Mucosa of descending colon (tissue), 3 donors: ENCODE data around the gene DRG2. TPM values are rescaled to one million over a fixed set of nuclear protein-coding genes. Genes with fewer than 3 reads are reported as not detected.

ENCODE experiments used
- ATAC-seq: fragments of 200-7000 bp; cut with Tn5 transposase; one replicate; pipeline ENCODE4 v1.9.1; 2020; ENCODE audit warnings: mild to moderate bottlenecking, moderate library complexity
- DNase-seq, 3 donors: peaks; one replicate each; pipeline ENCODE4 v3.0.0-alpha.2; 2020
- H3K36me3 ChIP-seq: fragments of 200-600 bp; one replicate; pipeline ENCODE4 v1.8.0; 2021; ENCODE audit warnings: low read depth, mild to moderate bottlenecking
- H3K4me1 ChIP-seq: fragments of 200-600 bp; one replicate; pipeline ENCODE4 v1.8.0; 2021; ENCODE audit warnings: low read depth, mild to moderate bottlenecking
- H3K4me3 ChIP-seq: fragments of 200-600 bp; one replicate; pipeline ENCODE4 v1.8.0; 2021; ENCODE audit warnings: mild to moderate bottlenecking
- H3K9me3 ChIP-seq: fragments of 200-600 bp; one replicate; pipeline ENCODE4 v1.8.0; 2021; ENCODE audit warnings: mild to moderate bottlenecking
- CTCF ChIP-seq: fragments of 200-600 bp; IDR thresholded peaks from one replicate; pipeline ENCODE4 v1.8.0; 2022; ENCODE audit warnings: antibody characterized with exemption, mild to moderate bottlenecking
- intact Hi-C, 2 donors: fragments of 100-400 bp; cut with DNase I in 1 of 2; cut with micrococcal nuclease in 1 of 2; formaldehyde crosslinking; loops; one replicate each; pipeline versions ENCODE4 v1.11.0 to v1.11.1; 2022; cut with DNase I, micrococcal nuclease
- total RNA-seq, 3 donors: library from RNA; stranded (reverse); fragmentation: NEBNext Ultra II Directional in 2 of 3; extraction: Animal tissue kit (Norgen Biotek cat#: 25700) in 2 of 3; gene quantifications; one replicate each; pipeline versions ENCODE4 v1.2.1 to v1.2.4, GENCODE V29; 2021 to 2023
- donor health status: DM: no; HTN: no; CAD: no; lungs with moderate emphysema.
- donor health status: DM: no; HTN: no; CAD: no.
- donor health status: DM: no; HTN: yes; CAD: no.

Gene DRG2
- total RNA-seq, 3 donors from 2014 or later: 28.9 to 32.8 (median 32.6) TPM

DNA sequence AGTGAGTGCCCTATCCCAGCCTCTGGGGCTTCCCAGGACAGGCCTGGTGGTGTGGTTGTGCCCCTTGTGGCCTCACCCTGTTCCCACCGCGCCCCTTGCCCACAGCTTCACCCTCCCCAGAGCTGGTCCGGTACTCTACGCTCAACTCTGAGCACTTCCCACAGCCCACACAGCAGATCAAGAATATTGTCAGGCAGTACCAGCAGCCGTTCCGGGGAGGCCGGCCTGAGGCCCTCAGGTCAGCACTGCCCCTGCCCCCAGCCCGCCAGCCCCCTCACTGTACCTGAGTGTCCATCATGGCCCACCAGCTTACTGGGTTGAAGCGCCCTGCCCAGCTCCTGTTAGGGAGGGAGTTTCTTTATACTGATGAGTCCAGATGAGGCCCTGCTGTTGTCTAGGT, 63.5 kb downstream of the DRG2 start:
- Histone ChIP-seq H3K4me3 (no peak overlapping the region), H3K9me3 (no peaks in the 10 kb centered on the region), H3K36me3 (no peaks in the 10 kb centered on the region), H3K4me1 (peaks cover 8% of the 10 kb centered on the region)
- ATAC-seq: no peak
- no peak for TF ChIP-seq CTCF
- no peak for DNase-seq
- intact Hi-C loops: no loop called here

- no peaks in the 10 kb centered on the region for H3K9me3 ChIP-seq
- H3K4me3 ChIP-seq: no peak overlapping the region
- no peak for TF ChIP-seq CTCF
- H3K36me3 ChIP-seq: no peaks in the 10 kb centered on the region
- intact Hi-C loops: no loop called here
- peaks cover 15% of the 10 kb centered on the region for H3K4me1 ChIP-seq
- ATAC-seq (no peak), DNase-seq (no peak)
These were observed 67.4 kb downstream of the DRG2 start for GRCh38 chr17:18155179-18155578.

- no peak for TF ChIP-seq CTCF
- DNase-seq: no peak
- intact Hi-C loops: no loop called here
These were observed 68.6 kb downstream of the DRG2 start for GRCh38 chr17:18156171-18156975.

GRCh38 chr17:18156976-18157280, 69.2 kb downstream of the DRG2 start:
- DNase-seq (no peak), ATAC-seq (no peak)
- Histone ChIP-seq H3K36me3 (no peaks in the 10 kb centered on the region), H3K4me1 (peaks cover 15% of the 10 kb centered on the region), H3K9me3 (no peaks in the 10 kb centered on the region), H3K4me3 (no peak overlapping the region)
- intact Hi-C loops: no loop called here
- no peak for TF ChIP-seq CTCF

More at GRCh38 chr17:18156171-18156975, 68.6 kb downstream of the DRG2 start:
- H3K4me1 ChIP-seq: peaks cover 15% of the 10 kb centered on the region
- no peak for ATAC-seq
- no peaks in the 10 kb centered on the region for H3K36me3 ChIP-seq
- H3K4me3 ChIP-seq: no peak overlapping the region
- H3K9me3 ChIP-seq: no peaks in the 10 kb centered on the region

Other genes starting within 250 kb of the DRG2 start
- gene TOM1L2, start 115.5 kb upstream of the DRG2 start, total RNA-seq: 100 to 1,000 TPM in 1 of 3 donors, 10 to 100 TPM in 2; 67.8 to 101 (median 87.7) TPM
- gene DRC3, start 115.1 kb upstream of the DRG2 start, total RNA-seq: 1 to 10 TPM; 1.0 to 3.3 (median 1.4) TPM
- gene ATPAF2, start 48.8 kb upstream of the DRG2 start, total RNA-seq: 10 to 100 TPM; 26.0 to 33.9 (median 27.2) TPM
- gene GID4, start 48.5 kb upstream of the DRG2 start, total RNA-seq: 10 to 100 TPM in 1 of 3 donors, 1 to 10 TPM in 2; 5.8 to 24.4 (median 5.8) TPM
- 1 to 10 TPM in 2 of 3 donors, under 1 TPM in 1; 0.60 to 2.0 (median 1.2) TPM for gene MYO15A, start 20.8 kb downstream of the DRG2 start, total RNA-seq
- gene ALKBH5, start 95.9 kb downstream of the DRG2 start, total RNA-seq: 100 to 1,000 TPM in 1 of 3 donors, 10 to 100 TPM in 2; 70.7 to 151 (median 75.6) TPM
- 10 to 100 TPM in 2 of 3 donors, 1 to 10 TPM in 1; 6.7 to 15.1 (median 10.3) TPM for gene LLGL1, start 137.7 kb downstream of the DRG2 start, total RNA-seq
- 100 to 1,000 TPM; 278 to 319 (median 316) TPM for gene FLII, start 170.8 kb downstream of the DRG2 start, total RNA-seq
- 10 to 100 TPM; 13.4 to 20.7 (median 16.4) TPM for gene MIEF2, start 172.7 kb downstream of the DRG2 start, total RNA-seq
- gene TOP3A, start 227.0 kb downstream of the DRG2 start, total RNA-seq: 10 to 100 TPM; 27.9 to 39.8 (median 30.1) TPM
- 10 to 100 TPM; 20.1 to 24.1 (median 21.9) TPM for gene SMCR8, start 227.3 kb downstream of the DRG2 start, total RNA-seq